ENCODE results near the gene SPAG17. TPM values are rescaled to one million over a fixed set of nuclear protein-coding genes. Genes with fewer than 3 reads are reported as not detected.

SPAG17 gene
- total RNA-seq, 2 donors from 2014 or later, result not detected

DNA sequence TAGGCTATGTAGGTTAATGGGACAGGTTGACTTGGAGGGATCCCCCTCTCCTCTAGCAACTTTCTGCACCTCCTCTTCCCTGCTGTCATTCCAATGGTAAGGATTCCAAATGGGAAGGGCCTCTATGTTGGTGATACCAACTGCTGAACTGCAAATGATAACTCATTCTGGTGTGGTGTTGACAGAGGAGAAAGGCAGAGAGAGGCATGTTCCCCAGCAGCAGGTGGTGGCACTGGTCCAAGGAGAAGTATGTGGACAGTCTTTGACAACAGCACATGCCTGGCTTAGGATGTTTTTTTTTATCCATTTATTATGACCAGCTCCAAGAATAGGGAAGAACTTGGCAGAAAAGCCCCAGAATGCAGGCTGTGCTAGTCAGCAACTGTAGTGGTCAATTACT is 19.6 kb upstream of the SPAG17 start:
- Histone ChIP-seq H3K4me1 (no peaks in the 10 kb centered on the region), H3K27me3 (no peaks in the 10 kb centered on the region), H3K36me3 (no peaks in the 10 kb centered on the region), H3K4me3 (no peak overlapping the region), H3K27ac (no peak overlapping the region), H3K9ac (ENCODE audit: low read depth in 2 of 2, low read length in 2 of 2) (no peak overlapping the region), H3K9me3 (no peaks in the 10 kb centered on the region)
- intact Hi-C loops (cut with DNase I), result no loop called here
- DNase-seq, result no peak
- TF ChIP-seq, protein P1, sequence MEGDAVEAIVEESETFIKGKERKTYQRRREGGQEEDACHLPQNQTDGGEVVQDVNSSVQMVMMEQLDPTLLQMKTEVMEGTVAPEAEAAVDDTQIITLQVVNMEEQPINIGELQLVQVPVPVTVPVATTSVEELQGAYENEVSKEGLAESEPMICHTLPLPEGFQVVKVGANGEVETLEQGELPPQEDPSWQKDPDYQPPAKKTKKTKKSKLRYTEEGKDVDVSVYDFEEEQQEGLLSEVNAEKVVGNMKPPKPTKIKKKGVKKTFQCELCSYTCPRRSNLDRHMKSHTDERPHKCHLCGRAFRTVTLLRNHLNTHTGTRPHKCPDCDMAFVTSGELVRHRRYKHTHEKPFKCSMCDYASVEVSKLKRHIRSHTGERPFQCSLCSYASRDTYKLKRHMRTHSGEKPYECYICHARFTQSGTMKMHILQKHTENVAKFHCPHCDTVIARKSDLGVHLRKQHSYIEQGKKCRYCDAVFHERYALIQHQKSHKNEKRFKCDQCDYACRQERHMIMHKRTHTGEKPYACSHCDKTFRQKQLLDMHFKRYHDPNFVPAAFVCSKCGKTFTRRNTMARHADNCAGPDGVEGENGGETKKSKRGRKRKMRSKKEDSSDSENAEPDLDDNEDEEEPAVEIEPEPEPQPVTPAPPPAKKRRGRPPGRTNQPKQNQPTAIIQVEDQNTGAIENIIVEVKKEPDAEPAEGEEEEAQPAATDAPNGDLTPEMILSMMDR (IDR thresholded peaks at IDR 0.05), result no peak

- Histone ChIP-seq H3K4me1 (no peaks in the 10 kb centered on the region), H3K36me3 (no peaks in the 10 kb centered on the region), H3K9ac (ENCODE audit: low read depth in 2 of 2, low read length in 2 of 2) (no peak overlapping the region), H3K27ac (no peak overlapping the region), H3K4me3 (no peak overlapping the region), H3K27me3 (no peaks in the 10 kb centered on the region), H3K9me3 (no peaks in the 10 kb centered on the region)
- intact Hi-C loops (cut with DNase I), result no loop called here
- TF ChIP-seq, protein P1 (IDR thresholded peaks at IDR 0.05), result no peak
- no peak for DNase-seq
These were observed 19.1 kb upstream of the SPAG17 start for GRCh38 chr1:118204105-118204504.

DNA sequence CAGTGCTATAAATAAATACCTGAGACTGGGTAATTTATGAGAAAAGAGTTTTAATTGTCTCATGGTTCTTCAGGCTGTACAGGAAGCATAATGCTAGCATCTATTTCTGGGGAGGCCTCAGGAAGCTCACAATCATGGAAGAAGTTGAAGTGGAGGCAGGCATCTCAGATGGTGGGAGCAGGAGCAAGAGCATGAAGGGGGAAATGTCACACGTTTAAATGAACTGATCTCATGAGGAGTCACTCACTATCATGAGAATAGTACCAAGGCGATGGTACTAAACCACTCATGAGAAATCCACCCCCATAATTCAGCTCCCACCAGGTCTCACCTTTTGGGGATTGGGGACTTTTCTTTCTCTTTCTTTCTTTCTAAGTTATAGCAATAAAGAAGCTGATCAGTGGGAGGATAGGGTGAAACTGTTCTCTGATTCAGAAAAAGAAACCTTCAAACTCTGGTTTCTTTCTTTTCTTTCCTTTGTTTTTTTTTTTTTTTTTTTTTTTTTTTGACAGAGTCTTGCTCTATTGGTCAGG is 17.1 kb upstream of the SPAG17 start:
- Histone ChIP-seq H3K4me3 (no peak overlapping the region), H3K27ac (no peak overlapping the region), H3K9ac (ENCODE audit: low read depth in 2 of 2, low read length in 2 of 2) (no peak overlapping the region), H3K36me3 (no peaks in the 10 kb centered on the region), H3K9me3 (no peaks in the 10 kb centered on the region), H3K4me1 (no peaks in the 10 kb centered on the region), H3K27me3 (no peaks in the 10 kb centered on the region)
- TF ChIP-seq, protein P1 (IDR thresholded peaks at IDR 0.05), result no peak
- no peak for DNase-seq
- intact Hi-C loops (cut with DNase I), result no loop called here

DNA sequence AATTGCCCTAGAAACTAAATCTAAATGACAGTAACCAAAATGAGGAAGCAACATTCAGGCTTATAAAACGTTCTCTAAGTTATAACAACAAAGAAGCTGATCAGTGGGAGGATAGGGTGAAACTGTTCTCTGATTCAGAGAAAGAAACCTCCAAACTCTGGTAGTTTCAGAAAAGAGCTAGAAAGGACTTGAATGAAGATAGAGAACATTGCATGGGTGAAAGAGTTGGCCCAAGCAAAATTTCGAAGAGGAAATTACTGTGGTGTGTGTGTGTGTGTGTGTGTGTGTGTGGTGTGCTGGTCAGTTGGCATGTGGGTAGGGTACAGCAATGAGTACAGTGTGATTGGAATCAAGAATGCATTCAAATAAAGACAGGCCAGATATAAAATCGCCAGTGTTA is 16.5 kb upstream of the SPAG17 start:
- Histone ChIP-seq H3K27ac (no peak overlapping the region), H3K9ac (ENCODE audit: low read depth in 2 of 2, low read length in 2 of 2) (no peak overlapping the region), H3K4me1 (no peaks in the 10 kb centered on the region), H3K27me3 (no peaks in the 10 kb centered on the region), H3K36me3 (no peaks in the 10 kb centered on the region), H3K9me3 (no peaks in the 10 kb centered on the region), H3K4me3 (no peak overlapping the region)
- DNase-seq, result no peak
- intact Hi-C loops (cut with DNase I), result no loop called here
- TF ChIP-seq, protein P1 (IDR thresholded peaks at IDR 0.05), result no peak

GRCh38 chr1:118200836-118201235 is 15.8 kb upstream of the SPAG17 start:
- intact Hi-C loops (cut with DNase I), result no loop called here
- TF ChIP-seq, protein P1 (IDR thresholded peaks at IDR 0.05), result no peak
- H3K9ac ChIP-seq (ENCODE audit: low read depth in 2 of 2, low read length in 2 of 2), result no peak overlapping the region
- H3K9me3 ChIP-seq, result no peaks in the 10 kb centered on the region
- no peak for DNase-seq
- H3K27me3 ChIP-seq, result no peaks in the 10 kb centered on the region
- no peak overlapping the region for H3K27ac ChIP-seq
- no peaks in the 10 kb centered on the region for H3K36me3 ChIP-seq
- H3K4me3 ChIP-seq, result no peak overlapping the region
- no peaks in the 10 kb centered on the region for H3K4me1 ChIP-seq

All from colonic mucosa (tissue), 4 donors.